ENCODE measurements around the gene LY6G6F.
A peak's percentile ranks its signal among the peaks of the same experiment; 100 is the strongest.

Gene LY6G6F

DNA sequence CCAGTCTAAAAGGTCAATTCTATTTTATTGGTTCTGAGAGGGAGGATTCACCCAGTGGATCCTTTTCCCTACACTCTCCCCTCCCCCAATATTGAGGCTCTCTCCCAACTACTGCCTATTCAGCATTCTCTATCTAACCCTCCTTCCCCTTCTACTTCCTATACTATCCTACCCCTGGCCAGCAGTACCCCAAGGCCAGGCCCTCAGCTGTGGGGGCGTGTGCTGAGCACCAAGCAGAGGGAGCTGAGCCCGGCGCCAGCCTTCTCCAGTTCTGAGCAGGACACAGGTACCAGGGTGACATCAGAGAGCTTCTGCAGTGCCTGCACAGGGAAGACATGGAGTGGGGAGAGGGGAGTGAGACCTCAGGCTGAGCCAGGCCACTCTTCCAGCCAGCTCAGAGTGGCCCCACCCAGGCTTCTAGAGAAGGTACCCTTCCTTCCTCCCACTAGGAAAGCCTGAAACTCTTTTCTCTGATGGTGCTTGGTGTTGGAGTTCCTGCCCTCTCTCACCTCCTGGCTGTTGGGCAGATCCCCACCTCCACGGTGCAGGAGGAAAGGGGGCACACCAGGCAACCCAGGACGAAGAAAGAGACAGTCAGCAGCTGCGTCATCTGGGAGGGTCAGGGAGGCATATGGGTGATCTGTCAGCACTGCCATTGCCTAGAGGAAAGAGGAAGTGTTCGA, 20.5 kb downstream of the LY6G6F start:
- no peak for DNase-seq

DNA sequence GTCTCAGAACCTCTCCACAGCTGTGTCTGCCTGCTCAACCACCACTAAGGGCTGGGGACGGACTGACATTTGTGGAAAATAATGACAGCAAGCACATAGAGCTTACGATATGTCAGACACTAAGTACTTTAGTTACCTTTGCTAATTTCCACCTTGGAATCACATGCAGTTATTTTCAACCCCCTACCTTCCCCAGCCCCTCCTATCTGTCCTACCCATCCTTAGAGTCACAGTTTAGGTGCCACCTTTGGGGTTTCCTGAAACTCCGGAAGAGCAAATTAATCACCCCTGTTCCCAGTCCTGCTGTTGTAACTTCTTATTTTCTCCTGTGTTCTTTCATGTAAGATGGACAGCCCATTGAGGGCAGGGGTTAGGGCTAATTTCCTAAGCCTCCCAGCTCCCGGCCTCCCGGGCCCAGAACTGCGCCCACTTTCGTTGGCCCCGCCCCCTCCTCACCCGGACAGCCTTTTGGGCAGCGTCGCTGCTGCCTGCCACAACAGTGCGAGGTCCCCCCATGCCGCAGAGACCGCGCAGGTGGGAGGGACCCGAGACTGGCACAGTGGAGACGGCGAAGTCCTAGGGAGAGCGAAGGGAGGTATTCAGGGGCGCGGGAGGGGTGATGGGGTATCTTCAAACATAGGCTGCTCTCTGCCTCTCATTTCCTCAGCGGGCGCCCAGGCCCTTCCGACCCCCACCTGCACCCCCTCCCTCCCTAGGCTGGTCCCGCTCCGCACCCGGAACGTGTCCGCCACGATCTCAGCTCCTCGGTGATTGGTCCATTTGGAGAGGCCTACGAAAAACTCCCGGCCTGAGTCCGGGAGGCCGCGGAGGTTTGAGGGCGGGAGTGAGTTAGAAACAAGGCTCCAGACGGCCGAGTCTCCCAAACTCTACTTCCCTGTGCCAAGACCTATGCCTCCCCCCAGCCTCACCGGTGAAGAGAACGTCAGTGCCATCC, 21.3 kb downstream of the LY6G6F start:
- no peak for DNase-seq

DNA sequence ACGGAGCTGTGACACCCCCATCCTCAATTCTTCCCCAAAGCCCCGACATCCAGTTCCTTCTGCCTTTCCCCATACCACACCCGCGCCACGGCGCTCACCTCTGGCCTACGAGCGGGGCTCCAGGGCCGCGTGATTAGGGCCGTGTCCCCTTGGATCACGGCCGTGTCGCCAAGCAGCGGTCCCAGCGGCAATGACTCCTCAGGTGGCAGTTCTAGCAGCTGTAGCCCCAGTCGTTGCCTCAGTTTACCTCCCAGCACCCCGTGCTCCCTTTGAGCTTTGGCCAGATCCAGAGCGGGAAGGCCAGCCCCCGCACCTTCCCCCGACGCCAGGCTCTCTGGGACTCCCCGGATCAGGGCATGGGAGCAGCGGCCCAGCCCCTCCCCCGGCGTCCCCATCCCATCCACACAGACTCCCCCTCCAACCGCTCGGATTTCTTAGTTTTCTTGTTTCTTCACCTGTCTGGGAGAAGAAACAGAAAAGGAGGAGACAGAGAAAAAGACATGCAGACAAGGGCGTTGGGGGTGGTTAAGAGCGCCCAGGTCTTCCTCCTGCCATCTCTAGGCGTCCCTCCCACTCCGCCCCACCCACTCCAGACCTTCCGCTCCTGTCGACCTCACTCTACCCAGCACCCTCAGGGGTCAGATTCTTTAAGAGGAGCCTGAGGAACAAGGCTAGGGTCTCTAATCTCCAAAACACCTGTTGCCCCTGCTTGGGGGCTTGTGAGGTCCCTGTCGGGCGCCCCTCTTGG, 22.3 kb downstream of the LY6G6F start, which contains the start of gene DDAH2:
TSS of gene DDAH2 (minus strand) at position 533 of the 748 bp plus-strand sequence. CDS start at position 395, 138 bp downstream.
- no peak for DNase-seq

DNA sequence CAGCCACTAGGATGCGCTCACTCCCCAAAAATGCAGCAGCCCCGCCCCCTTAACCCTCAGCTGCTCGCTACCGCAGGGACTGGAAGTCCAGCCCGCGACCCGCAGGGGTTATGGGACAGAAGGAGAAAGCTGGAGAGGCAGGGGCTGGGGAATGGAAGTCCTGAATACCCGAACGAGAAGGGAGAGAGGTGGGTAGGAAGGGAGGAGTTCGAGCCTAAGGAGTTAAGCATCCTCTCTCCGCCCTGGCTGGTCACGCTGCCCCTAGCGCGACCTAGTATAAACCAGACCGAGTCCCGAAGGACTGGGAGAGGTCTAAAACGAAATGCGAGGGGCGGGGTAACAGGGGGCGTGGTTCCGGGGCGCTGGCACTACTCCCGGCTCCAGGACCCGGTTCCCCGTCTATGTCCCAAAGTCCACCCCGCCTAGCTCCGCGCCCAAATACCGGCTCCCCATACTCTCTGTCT, 22.9 kb downstream of the LY6G6F start:
- peak; percentile 78 for DNase-seq

DNA sequence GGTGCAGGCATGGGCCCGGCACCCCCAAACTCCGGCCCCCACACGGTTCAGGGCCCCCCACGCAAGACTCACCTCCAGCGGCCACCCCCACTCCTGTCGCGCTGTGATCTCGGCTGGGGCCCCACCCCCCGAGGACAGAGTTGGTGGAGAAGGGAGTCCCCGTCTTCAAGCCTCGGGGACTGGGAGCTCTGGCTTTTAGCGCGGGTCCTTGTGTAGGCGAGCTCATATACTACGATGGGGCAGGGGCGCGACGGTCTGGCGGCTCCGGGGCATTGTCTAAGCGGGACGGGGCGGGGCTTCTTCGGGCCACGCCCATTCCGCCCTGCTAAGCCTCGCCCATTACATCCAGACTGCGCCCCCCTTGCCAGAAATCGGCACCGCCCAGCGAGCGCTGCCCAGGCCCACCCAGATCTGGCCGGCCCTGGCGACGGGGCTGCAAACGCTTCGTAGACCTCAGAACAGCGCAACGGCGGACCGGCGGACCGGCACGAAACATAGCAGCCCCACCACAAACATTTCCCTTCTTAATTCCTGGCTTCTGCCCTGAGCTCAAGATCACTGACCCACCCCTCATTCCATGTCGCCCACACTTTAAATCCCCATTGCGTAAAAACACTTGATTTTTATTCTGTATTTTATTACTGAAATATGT, 23.4 kb downstream of the LY6G6F start:
- DNase-seq, result peak; percentile 77

DNA sequence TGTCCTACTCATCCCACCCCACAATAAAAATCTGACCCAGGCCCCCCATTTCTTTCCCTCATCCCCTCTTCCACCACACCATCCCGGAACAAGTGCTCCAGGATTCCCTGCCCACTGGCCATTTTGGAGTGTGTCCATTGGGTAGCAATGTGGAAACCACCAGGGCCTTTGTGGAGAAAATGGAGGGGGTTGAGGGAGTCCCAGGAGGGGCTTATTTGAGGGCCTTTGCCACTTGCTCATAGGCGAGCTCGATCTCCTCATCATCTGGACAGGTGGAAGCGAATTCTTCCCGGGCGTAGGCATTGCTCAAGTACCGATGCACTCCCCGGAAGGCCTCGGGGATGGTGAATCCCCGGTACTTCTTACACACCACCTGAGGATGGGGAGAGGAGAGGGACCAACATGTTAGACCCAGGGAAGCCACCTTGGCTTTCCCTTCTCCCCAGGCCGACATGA, 24.0 kb downstream of the LY6G6F start:
- no peak for DNase-seq

DNA sequence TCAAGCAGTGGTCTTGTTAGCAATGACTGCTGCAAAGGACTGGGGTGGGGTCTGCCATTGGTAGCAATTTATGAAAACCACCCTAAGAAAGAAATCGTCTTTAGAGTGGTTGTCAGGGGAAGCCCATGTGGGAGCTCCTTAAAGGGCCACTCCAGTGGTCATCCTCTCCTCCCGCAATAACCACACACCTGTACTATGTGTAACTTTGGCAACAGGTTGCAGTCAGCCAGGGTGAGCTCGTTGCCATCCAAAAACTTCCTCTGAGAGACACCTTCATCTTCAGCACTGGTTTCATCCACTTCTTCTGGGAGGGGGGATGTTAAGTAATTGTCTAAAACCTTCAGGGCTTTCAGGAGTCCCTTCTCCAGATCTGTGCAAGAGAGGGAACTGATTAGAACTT, 25.4 kb downstream of the LY6G6F start:
- DNase-seq, result no peak

DNA sequence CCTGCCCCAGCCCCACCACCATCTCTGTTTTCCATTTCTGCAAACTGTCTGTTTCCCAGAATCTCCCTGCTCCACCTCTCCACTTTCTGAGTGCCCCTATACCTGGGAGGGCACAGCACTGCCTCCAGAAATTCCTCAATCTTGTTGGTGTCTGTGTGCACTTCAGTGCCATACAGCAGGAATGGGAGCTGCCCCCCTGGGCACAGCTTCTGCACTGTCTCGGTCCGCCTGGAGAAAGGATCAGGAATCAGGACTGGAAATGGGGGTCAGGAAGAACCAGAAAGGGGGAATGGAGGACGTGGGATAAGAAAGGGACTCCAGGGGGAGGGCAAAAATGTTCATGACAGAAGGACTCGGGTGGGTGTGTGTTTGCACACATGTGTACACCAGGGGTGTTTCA, 27.1 kb downstream of the LY6G6F start:
- no peak for DNase-seq

DNA sequence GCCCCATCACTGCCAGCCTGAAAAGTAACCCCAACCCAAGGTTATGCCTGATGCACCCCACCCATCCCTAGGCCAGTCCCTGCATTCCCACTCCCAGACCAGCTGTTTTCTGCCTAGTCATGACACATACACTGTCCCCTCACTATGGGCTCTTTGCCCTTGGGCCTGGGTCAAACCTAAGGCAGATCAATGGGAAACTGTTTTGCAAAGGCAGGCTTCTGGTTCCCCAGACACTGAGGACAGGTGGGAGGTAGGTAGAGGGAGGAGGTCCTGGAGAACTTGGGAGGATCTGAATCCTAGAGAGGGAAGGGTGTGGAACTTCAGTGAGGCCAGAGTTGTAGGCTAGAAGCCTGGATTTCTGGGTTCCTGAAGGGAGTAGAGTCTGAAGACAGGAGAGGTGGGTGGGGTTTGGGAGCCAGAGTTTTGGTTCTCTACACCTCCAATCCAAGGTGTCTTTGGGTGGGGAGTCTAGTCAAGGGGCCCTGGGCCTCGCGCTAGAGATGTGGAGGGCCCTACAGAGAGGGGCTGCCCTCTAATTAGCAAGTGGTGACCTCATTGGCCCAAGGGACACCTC, 27.7 kb downstream of the LY6G6F start:
- DNase-seq, result no peak

DNA sequence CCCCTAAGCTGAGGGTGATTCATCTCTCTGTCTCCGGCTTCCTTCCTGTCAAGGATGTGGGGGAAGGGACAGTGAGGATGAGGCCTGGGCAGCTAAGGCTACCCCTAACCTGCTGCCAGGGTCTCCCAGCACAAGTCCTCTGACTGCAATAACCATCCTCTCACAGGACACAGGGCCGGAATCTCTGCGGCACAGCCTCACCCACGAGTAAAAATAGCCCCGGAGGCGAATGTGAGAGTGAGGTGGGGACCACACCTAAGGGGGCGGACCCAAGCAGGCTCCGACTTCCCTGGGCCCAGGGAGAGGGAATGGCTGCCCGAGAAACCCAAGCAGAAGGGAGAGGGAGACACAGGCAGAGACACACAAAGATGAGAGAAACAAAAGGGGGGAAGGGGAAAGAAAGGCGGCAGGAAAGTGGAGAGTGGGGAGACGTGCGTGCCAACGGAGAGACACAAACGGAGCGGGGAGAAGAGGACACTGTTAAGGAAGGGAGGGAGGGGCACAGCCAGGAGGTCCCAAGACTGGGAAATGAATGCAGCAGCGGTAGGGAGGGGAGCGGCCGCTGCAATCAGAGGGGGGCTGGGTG, 28.2 kb downstream of the LY6G6F start:
- peak; percentile 29 for DNase-seq

DNA sequence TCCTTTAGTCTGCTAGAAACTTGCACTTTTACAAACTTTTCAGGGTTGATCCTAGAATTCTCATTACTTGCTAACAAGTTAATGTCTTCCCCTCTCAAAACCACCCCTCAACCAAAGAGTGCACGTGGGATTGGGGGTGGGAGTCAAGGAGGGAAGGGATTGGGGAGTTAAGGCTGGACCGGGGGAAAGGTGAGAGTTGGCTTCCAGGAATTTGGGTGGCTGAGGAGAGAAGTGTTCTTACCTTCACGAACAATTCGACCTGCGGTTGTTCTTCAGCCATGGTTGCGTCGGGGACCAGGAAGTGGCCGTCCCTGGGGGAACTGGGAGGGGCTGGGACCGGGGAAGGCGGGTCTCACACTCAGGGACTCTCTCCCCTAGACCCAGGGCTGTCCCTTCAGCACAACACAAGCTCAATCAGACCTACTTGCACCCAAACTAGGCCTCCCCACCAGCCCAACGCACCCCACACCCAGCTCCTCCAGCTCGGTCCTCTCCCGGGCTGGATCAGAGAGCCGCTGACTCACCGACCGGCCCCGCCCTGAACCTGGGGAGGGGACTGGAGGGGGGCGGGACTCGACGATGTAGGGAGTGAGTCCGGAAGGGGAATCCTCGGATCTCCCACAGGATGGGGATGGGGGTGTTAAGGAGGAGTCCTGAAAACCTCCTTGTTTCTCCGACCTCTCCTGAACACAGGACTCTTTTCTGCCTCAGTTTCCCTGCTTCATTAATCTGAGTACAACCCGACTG, 29.5 kb downstream of the LY6G6F start, which contains the start of gene CLIC1:
TSS of gene CLIC1 (minus strand) at position 510 of the 747 bp plus-strand sequence. CDS start at position 280, 230 bp downstream.
- peak; percentile 81 for DNase-seq

DNA sequence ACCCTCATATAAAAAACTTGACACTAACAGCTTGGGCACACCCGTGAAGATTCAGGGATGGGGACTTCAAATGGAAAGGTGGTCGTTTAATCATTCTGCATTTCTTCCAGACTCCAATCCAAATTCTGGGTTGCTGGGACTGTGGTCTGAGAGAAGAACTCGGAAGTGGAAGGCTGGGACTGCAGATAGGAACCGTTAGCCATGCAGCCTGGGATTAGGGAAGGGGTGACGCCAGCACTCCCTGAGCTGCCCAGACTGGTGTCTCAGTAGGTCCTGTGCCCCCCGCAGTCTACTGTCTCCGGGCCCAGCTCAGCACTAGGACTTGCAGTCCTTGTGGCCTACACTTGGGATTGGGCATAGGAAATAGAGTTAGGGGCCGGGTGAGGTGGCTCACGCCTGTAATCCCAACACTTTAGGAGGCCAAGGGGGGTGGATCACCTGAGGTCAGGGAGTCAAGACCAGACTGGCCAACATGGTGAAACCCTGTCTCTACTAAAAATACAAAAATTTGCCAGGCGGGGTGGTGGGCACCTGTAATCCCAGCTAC, 30.2 kb downstream of the LY6G6F start:
- no peak for DNase-seq

DNA sequence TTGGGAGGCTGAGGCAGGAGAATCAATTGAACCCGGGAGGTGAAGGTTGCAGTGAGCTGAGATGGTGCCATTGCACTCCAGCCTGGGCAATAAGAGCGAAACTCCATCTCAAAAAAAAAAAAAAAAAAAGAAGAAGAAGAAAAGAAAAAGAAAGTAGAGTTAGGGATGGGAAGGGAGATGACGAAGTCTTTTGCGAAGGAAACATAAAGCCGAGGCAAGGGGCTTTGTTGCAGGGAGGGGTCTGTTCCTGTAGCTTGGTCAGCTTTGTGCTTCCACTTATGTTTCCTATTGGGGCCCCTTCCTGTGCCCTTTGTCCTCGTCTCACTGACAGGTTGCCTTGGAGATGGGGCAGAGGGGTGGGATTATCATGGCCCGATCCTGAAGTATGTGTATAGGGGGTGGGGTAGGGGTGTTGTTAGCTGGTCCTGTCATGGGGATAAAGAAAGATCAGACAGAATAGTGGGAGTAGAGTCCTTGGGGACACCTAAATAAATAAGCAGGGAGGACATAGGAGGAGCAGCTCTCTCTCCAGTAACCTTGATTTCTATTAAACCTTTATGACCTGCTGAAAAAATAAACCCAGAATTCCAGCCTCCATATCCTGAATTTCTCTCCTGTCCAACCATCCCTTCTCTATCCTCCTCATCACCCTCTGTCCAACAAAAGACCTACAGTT, 30.8 kb downstream of the LY6G6F start:
- peak; percentile 54 for DNase-seq

DNA sequence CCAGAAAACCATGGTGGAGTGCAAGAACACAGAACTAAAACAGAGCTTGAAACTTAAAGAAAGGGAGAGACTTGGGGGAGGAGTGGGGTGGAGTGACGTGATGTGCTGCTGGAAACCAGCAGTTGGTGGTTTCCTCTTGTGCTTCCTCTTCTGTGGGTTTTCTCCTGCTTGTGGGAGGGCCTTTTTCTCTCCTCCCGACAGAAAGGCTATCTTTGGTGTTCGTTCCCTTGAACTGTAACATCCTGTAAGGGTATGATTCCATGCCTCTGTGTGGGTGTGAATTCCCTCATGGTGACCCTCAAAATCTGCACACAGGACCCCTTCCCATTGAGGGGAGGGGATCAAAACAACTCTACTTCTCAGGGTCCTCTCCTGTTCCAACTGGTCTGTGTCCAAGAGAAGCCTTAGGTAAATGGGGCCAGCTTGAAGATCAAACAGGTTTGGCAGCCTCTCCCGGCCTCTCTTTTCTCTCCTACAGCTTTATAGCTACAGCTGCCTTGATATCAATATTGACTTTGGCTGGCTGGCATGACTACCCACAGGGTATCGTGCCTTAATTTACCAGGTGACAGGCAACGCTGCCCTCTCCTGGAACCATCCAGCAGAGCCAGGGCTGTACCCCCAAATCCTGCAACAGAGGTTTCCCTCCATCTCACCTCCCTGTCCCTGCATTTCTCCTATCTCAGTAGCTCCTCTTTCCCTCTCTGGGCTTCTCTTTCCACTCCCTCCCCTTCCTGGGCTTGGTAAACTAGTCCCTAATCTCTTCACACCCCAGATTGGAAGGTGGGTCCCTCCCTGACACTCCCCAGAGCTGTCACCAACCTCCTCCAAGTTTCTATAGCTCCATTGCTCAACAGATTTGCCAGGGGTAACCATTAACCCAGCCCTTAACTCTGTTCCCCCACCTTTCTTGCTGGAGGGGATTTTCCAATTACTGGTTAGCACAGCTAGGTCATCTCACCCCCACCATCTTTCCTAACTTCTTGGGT, 31.6 kb downstream of the LY6G6F start:
- peak; percentile 89 for DNase-seq

DNA sequence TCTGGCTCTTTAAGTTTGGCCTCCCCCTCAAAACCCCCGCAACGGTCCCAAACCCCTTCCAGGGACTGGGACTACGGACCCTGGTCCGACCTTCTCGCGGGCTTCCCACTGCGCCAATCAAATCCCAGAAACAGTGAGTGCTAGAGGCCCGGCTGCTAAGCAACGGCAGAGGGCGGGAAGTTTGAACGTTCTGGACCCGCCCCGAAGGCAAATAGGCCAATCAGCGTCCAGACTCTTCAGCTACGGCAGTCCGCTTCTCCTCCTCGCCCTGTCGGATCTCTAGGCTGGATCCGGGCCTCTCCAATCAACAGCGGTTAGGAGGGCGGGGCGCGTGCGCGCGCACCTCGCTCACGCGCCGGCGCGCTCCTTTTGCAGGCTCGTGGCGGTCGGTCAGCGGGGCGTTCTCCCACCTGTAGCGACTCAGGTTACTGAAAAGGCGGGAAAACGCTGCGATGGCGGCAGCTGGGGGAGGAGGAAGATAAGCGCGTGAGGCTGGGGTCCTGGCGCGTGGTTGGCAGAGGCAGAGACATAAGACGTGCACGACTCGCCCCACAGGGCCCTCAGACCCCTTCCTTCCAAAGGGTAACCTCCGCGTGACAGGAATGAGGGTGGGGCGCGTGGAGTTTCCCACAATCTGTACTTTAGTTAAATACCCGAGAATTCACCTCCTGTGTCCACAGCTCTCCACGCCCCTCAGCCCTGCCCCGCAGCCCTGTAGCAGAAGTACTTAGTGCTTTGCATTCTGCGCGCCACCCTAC, 33.2 kb downstream of the LY6G6F start, which contains the start of gene MSH5:
TSS of gene MSH5 (plus strand) at position 367 of the 758 bp plus-strand sequence. CDS start 462 bp downstream, outside the sequence.
- peak; percentile 99 for DNase-seq

DNA sequence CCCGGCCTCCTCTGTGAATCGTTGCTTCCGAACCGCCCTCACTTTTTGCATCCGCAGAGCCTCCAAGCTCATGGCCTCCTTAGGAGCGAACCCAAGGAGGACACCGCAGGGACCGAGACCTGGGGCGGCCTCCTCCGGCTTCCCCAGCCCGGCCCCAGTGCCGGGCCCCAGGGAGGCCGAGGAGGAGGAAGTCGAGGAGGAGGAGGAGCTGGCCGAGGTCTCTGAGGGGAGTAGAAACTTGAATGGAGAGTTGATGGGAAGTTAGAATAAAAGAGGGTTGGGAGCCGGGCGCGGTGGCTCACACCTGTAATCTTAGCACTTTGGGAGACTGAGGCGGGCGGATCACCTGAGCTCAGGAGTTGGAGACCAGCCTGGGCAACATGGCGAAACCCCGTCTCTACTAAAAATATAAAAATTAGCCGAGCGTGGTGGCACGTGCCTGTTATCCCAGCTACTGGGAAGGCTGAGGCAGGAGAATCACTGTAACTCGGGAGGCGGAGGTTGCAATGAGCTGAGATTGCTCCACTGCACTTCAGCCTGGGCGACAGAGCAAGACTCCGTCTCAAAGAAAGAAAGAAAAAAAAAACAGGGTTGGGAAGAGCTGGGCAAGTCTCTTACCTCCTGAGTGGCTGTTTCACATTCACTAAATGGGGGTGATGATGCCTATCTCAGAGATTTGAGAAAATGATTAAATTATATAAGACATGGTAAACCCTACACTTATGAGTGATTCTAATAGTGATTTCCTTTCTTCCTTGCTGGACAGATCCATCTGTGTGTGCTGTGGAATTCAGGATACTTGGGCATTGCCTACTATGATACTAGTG, 33.9 kb downstream of the LY6G6F start:
- DNase-seq, result no peak

DNA sequence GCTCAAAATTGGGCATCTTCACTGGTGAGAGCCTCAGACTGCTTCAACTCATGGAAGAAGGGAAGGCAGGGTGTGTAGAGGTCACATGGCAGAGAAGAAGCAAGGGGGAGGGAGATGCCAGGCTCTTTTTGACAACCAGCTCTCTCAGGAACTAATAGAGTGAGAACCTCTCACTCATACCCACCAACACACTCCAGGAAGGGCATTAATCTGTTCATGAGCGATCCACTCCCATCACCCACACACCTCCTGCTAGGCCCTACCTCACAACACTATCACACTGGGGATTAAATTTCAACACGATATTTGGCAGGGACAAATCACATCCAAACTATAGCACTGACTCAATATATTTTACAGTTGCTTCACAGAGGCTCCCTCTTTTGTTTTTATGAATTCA, 35.1 kb downstream of the LY6G6F start:
- DNase-seq, result no peak
